ENCODE measurements around the gene ZHX3. TPM values are rescaled to one million over a fixed set of nuclear protein-coding genes. Genes with fewer than 3 reads are reported as not detected.

Gene ZHX3
- total and polyA plus RNA-seq, 10 of the 15 experiments (the other 5 are each of a cell fraction or from before 2014, with no cell fraction given): 1.3 to 14.0 (median 5.0) TPM

DNA sequence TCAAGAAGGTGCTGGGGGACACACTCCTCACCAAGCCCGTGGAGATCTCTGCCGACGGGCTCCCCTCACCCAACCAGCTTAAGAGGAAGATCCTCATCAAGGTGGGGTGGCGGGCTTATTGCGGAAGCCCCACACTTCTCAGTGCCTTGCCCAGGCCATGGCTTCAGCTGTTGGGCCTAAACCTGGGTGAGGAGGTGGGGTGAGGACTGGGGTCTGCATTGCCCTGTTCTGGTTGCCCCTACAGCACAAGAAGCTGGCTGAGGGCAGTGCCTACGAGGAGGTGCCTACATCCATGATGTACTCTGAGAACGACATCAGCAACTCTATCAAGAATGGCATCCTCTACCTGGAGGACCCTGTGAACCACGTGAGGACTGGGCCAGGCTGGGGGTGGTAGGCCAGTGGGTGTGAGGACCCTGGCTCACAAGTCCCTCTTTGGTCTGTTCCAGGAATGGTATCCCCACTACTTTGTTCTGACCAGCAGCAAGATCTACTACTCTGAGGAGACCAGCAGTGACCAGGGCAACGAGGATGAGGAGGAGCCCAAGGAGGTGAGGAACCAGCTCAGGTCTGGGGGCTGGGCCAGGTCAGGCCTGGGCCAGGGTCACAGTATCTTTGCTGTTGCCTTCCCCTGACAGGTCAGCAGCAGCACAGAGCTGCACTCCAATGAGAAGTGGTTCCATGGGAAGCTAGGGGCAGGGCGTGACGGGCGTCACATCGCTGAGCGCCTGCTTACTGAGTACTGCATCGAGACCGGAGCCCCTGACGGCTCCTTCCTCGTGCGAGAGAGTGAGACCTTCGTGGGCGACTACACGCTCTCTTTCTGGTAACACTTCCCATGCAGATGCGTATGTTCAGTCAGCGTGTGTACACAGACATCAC lies 152.3 kb downstream of the ZHX3 start (continued):
- TF ChIP-seq, protein P1, sequence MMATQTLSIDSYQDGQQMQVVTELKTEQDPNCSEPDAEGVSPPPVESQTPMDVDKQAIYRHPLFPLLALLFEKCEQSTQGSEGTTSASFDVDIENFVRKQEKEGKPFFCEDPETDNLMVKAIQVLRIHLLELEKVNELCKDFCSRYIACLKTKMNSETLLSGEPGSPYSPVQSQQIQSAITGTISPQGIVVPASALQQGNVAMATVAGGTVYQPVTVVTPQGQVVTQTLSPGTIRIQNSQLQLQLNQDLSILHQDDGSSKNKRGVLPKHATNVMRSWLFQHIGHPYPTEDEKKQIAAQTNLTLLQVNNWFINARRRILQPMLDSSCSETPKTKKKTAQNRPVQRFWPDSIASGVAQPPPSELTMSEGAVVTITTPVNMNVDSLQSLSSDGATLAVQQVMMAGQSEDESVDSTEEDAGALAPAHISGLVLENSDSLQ (IDR thresholded peaks at IDR 0.05): no peak
- TF ChIP-seq, protein P2, sequence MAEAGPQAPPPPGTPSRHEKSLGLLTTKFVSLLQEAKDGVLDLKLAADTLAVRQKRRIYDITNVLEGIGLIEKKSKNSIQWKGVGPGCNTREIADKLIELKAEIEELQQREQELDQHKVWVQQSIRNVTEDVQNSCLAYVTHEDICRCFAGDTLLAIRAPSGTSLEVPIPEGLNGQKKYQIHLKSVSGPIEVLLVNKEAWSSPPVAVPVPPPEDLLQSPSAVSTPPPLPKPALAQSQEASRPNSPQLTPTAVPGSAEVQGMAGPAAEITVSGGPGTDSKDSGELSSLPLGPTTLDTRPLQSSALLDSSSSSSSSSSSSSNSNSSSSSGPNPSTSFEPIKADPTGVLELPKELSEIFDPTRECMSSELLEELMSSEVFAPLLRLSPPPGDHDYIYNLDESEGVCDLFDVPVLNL (IDR thresholded peaks at IDR 0.05; ENCODE audit: low read depth, low read length): no peak
- TF ChIP-seq SUZ12 (IDR thresholded peaks at IDR 0.05; ENCODE audit: unreplicated experiment) (no peak), MEF2B (IDR thresholded peaks at IDR 0.05; ENCODE audit: partially characterized antibody, poor library complexity, severe bottlenecking) (no peak), ZNF274 (IDR thresholded peaks at IDR 0.05; ENCODE audit: insufficient read depth, insufficient read length) (no peak)
- TF ChIP-seq, protein P3, sequence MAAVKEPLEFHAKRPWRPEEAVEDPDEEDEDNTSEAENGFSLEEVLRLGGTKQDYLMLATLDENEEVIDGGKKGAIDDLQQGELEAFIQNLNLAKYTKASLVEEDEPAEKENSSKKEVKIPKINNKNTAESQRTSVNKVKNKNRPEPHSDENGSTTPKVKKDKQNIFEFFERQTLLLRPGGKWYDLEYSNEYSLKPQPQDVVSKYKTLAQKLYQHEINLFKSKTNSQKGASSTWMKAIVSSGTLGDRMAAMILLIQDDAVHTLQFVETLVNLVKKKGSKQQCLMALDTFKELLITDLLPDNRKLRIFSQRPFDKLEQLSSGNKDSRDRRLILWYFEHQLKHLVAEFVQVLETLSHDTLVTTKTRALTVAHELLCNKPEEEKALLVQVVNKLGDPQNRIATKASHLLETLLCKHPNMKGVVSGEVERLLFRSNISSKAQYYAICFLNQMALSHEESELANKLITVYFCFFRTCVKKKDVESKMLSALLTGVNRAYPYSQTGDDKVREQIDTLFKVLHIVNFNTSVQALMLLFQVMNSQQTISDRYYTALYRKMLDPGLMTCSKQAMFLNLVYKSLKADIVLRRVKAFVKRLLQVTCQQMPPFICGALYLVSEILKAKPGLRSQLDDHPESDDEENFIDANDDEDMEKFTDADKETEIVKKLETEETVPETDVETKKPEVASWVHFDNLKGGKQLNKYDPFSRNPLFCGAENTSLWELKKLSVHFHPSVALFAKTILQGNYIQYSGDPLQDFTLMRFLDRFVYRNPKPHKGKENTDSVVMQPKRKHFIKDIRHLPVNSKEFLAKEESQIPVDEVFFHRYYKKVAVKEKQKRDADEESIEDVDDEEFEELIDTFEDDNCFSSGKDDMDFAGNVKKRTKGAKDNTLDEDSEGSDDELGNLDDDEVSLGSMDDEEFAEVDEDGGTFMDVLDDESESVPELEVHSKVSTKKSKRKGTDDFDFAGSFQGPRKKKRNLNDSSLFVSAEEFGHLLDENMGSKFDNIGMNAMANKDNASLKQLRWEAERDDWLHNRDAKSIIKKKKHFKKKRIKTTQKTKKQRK (IDR thresholded peaks at IDR 0.05; ENCODE audit: low read depth, low read length): no peak
- TF ChIP-seq, protein P4, sequence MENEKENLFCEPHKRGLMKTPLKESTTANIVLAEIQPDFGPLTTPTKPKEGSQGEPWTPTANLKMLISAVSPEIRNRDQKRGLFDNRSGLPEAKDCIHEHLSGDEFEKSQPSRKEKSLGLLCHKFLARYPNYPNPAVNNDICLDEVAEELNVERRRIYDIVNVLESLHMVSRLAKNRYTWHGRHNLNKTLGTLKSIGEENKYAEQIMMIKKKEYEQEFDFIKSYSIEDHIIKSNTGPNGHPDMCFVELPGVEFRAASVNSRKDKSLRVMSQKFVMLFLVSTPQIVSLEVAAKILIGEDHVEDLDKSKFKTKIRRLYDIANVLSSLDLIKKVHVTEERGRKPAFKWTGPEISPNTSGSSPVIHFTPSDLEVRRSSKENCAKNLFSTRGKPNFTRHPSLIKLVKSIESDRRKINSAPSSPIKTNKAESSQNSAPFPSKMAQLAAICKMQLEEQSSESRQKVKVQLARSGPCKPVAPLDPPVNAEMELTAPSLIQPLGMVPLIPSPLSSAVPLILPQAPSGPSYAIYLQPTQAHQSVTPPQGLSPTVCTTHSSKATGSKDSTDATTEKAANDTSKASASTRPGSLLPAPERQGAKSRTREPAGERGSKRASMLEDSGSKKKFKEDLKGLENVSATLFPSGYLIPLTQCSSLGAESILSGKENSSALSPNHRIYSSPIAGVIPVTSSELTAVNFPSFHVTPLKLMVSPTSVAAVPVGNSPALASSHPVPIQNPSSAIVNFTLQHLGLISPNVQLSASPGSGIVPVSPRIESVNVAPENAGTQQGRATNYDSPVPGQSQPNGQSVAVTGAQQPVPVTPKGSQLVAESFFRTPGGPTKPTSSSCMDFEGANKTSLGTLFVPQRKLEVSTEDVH (IDR thresholded peaks at IDR 0.05; ENCODE audit: low read depth, partially characterized antibody): no peak
